Measurements from ENCODE around the gene PEAK1. TPM values are rescaled to one million over a fixed set of nuclear protein-coding genes. Genes with fewer than 3 reads are reported as not detected.

Gene PEAK1
- total and polyA plus RNA-seq, 10 of the 15 experiments (the other 5 are each of a cell fraction or from before 2014, with no cell fraction given) = 0.62 to 24.2 (median 11.2) TPM

DNA sequence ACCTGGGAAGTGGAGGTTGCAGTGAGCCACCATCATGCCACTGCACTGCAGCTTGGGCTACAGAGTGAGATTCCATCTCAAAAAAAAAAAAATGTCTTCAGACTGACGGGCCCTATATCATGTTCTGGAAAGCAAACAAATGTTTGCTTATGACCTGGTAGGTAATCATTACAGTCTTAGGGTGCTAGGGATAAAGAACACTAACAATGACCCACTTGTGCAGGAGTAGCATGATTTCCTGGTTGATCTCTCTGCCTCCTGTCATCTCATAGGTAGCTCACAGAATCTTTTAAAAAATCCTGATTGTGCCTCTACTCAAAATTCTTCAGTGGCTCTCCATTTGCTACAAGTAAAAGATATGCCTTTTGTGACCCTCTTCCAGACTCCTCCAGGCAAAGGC lies 274.5 kb downstream of the PEAK1 start (continued):
- no peak for TF ChIP-seq TCF12 (IDR thresholded peaks at IDR 0.05; ENCODE audit: low read depth, low read length)
- no peak for TF ChIP-seq TBL1XR1 (IDR thresholded peaks at IDR 0.05; ENCODE audit: low read depth, low read length)
- TF ChIP-seq EZH2 (IDR thresholded peaks at IDR 0.05; ENCODE audit: borderline replicate concordance, control insufficient read depth, low read depth, low read length) = no peak
- TF ChIP-seq SREBF2 (IDR thresholded peaks at IDR 0.05; ENCODE audit: low read length) = no peak
- no peak for TF ChIP-seq POLR2AphosphoS2 (IDR thresholded peaks at IDR 0.05; ENCODE audit: low read depth, low read length)
- TF ChIP-seq, protein P1, sequence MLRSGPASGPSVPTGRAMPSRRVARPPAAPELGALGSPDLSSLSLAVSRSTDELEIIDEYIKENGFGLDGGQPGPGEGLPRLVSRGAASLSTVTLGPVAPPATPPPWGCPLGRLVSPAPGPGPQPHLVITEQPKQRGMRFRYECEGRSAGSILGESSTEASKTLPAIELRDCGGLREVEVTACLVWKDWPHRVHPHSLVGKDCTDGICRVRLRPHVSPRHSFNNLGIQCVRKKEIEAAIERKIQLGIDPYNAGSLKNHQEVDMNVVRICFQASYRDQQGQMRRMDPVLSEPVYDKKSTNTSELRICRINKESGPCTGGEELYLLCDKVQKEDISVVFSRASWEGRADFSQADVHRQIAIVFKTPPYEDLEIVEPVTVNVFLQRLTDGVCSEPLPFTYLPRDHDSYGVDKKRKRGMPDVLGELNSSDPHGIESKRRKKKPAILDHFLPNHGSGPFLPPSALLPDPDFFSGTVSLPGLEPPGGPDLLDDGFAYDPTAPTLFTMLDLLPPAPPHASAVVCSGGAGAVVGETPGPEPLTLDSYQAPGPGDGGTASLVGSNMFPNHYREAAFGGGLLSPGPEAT (IDR thresholded peaks at IDR 0.05; ENCODE audit: low read depth) = no peak
- TF ChIP-seq EED (IDR thresholded peaks at IDR 0.05; ENCODE audit: low read depth) = no peak

GRCh38 chr15:77144492-77145070 lies 275.3 kb downstream of the PEAK1 start:
- H2AFZ ChIP-seq (ENCODE audit: control insufficient read depth, low read depth, low read length) = no peak overlapping the region
- no peak for DNase-seq (ENCODE audit: low read depth, low spot score)
- 97% methylated on average over 4 of the region's 4 CpGs for WGBS (ENCODE audit: insufficient coverage, insufficient replicate concordance, low lambda C conversion rate, missing lambda C conversion rate)
- ChIA-PET SMC1A (ENCODE audit: uncharacterized antibody, unreplicated experiment) (interaction anchor here (1.1 to 1.7 kb wide), 2 partner anchors 19 to 411 kb away, joined by 3 to 6 read pairs; no protein-coding TSS in a partner anchor), CTCF (interaction anchor here (0.9 to 1.9 kb wide), 3 partner anchors 16 to 353 kb away, joined by 3 to 7 read pairs (median 4); no protein-coding TSS in a partner anchor), RAD21 (ENCODE audit: unreplicated experiment) (interaction anchor here (0.5 kb wide), 1 partner anchor 1693 kb away, joined by 3 read pairs; the partner anchor contains the start of gene SIN3A), POLR2A (no interaction called here)
- H3K9ac ChIP-seq (ENCODE audit: control insufficient read depth, insufficient read depth, low read length) = no peak overlapping the region
- H4K20me1 ChIP-seq (ENCODE audit: control insufficient read depth, insufficient read depth) = no peaks in the 10 kb centered on the region
- H3K27ac ChIP-seq (ENCODE audit: control insufficient read depth, insufficient read depth) = no peak overlapping the region
- BruUV-seq (replicated peaks) = no TSS peak
- intact Hi-C loops (cut with micrococcal nuclease; ENCODE audit: unreplicated experiment) (no loop called here), in situ Hi-C loops (cut with MboI) (no loop called here)
- no peaks in the 10 kb centered on the region; the same call in 1 of the 3 replicates for H3K9me3 ChIP-seq (replicated peaks; ENCODE audit: control insufficient read depth, insufficient read depth, low read length)
- no peaks in the 10 kb centered on the region for H3K4me1 ChIP-seq (ENCODE audit: control insufficient read depth, insufficient read depth, low read length)
- no peaks in the 10 kb centered on the region for H3K79me2 ChIP-seq (ENCODE audit: control insufficient read depth, insufficient read depth, low read length)
- ATAC-seq = no peak
- H3K4me2 ChIP-seq (ENCODE audit: control insufficient read depth, insufficient read depth) = no peak overlapping the region
- no peak for FAIRE-seq
- H3K4me3 ChIP-seq = no peak overlapping the region
- H3K36me3 ChIP-seq (ENCODE audit: control insufficient read depth in 2 of 2, insufficient read depth in 2 of 2, low read length in 1 of 2) = no peaks in the 10 kb centered on the region
- no peaks in the 10 kb centered on the region for H3K27me3 ChIP-seq (replicated peaks in 1 of 2; ENCODE audit: control insufficient read depth in 2 of 2, insufficient read depth in 2 of 2, low read length in 1 of 2)
- TF ChIP-seq NRF1 (conservative IDR thresholded peaks at IDR 0.05; ENCODE audit: low read depth, low read length) (no peak), EP300 (IDR thresholded peaks at IDR 0.05; ENCODE audit: borderline replicate concordance in 1 of 2, control insufficient read depth in 1 of 2, low read depth in 2 of 2, low read length in 2 of 2) (no peak), HDAC6 (IDR thresholded peaks at IDR 0.05; ENCODE audit: unreplicated experiment) (no peak), SPI1 (IDR thresholded peaks at IDR 0.05; ENCODE audit: borderline replicate concordance, insufficient read depth, low read depth, low read length) (no peak), ZBED1 (IDR thresholded peaks at IDR 0.05; ENCODE audit: borderline replicate concordance) (no peak), ATF2 (IDR thresholded peaks at IDR 0.05; ENCODE audit: low read length) (no peak)
- TF ChIP-seq, protein P2, sequence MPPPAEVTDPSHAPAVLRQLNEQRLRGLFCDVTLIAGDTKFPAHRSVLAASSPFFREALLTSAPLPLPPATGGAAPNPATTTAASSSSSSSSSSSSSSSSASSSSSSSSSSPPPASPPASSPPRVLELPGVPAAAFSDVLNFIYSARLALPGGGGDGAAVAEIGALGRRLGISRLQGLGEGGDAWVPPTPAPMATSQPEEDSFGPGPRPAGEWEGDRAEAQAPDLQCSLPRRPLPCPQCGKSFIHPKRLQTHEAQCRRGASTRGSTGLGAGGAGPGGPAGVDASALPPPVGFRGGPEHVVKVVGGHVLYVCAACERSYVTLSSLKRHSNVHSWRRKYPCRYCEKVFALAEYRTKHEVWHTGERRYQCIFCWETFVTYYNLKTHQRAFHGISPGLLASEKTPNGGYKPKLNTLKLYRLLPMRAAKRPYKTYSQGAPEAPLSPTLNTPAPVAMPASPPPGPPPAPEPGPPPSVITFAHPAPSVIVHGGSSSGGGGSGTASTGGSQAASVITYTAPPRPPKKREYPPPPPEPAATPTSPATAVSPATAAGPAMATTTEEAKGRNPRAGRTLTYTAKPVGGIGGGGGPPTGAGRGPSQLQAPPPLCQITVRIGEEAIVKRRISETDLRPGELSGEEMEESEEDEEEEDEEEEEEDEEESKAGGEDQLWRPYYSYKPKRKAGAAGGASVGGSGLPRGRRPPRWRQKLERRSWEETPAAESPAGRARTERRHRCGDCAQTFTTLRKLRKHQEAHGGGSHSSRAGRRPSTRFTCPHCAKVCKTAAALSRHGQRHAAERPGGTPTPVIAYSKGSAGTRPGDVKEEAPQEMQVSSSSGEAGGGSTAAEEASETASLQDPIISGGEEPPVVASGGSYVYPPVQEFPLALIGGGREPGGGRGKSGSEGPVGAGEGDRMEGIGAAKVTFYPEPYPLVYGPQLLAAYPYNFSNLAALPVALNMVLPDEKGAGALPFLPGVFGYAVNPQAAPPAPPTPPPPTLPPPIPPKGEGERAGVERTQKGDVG (CRISPR knock-in tag; IDR thresholded peaks at IDR 0.05) = no peak

Data from GM12878 (cell line).